GM21528 (cell line): ENCODE results near the gene FAAP100.
"Not testable (repeated sequence)": the region's sequence is repeated elsewhere in the genome, so short reads cannot be mapped to it uniquely, and the experiment has no call there.

ENCODE experiments used
- ATAC-seq: cut with Tn5 transposase; IDR thresholded peaks from one replicate; pipeline ENCODE4 v1.9.1; 2021; ENCODE audit warnings: mild to moderate bottlenecking, moderate library complexity; ENCODE audit not compliant: unreplicated experiment, low FRiP score

The FAAP100 gene, protein sequence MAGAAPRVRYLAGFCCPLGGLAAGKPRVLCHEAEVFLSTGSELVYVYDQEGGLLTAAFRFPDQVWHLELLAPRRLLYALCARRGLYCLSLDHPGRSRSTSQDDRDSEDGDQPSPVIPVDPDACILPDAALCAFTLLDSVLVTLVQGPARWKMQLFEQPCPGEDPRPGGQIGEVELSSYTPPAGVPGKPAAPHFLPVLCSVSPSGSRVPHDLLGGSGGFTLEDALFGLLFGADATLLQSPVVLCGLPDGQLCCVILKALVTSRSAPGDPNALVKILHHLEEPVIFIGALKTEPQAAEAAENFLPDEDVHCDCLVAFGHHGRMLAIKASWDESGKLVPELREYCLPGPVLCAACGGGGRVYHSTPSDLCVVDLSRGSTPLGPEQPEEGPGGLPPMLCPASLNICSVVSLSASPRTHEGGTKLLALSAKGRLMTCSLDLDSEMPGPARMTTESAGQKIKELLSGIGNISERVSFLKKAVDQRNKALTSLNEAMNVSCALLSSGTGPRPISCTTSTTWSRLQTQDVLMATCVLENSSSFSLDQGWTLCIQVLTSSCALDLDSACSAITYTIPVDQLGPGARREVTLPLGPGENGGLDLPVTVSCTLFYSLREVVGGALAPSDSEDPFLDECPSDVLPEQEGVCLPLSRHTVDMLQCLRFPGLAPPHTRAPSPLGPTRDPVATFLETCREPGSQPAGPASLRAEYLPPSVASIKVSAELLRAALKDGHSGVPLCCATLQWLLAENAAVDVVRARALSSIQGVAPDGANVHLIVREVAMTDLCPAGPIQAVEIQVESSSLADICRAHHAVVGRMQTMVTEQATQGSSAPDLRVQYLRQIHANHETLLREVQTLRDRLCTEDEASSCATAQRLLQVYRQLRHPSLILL

DNA sequence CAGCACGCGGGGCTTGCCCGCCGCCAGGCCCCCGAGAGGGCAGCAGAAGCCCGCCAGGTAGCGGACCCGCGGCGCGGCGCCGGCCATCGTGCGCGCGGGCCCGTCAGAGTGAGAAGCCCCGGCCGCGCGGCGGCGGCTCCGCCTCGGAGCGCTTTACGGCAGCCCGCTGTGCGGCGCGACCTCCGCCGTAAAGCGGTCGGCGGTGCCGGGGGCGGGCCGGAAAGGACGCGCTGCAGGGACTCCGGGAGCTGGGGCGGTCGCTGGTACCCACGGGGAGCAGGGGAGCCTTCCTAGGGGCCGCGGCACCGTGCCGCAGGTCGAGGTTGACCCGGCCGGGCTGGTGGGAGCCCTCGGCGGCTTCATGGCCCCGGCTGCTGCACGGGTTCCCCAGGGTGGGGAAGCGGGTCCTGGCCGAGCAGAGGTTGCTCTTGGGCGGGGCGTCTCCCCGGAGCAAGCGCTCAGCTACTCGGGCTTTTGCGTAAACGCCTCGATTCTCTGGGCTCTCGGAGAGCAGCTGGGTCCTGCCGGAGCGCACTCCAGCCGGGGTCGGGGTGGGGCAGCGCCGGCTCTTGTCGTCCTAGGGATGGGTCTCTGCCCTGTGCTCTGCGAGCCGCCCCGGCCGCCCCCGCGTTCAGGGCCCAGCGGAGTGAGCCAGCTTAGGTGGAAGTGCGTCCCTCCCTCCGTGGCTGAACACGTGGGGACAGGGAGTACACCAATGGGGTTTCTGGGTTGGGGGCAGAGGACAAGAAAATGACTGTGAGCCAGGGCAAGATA, at the start of gene FAAP100:
Gene FAAP100 (minus strand): TSS at position 110 of the 774 bp plus-strand sequence. CDS start 23 bp downstream, at position 87.
- peak; percentile 55 for ATAC-seq

DNA sequence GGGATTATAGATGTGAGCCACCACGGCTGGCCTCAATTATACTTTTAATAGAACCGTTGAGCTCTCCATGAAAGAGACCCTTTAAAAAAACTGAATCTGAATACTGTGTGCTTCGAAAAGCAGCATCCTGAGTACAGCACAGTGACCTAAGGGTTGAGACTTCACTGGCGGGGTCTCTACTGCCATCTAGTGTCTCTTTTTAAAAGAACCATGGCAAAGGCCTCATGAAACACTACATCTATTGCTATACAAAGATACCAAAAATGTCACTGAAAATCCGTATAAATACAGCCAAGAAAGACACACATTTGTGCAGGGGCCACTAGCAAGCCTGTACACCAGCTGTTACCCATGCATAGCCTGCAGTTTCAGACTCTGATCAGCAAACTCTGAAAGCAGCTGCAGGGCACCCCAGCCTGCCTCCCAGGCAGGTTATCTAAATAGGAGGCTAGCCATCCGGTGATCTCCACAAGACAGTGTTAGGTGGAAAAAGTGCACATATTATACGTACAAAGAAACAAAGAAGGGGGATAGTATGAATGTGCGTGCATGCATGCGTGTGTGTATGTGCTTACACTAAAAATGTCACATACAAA, 49.5 kb upstream of the FAAP100 start:
- no peak for ATAC-seq

DNA sequence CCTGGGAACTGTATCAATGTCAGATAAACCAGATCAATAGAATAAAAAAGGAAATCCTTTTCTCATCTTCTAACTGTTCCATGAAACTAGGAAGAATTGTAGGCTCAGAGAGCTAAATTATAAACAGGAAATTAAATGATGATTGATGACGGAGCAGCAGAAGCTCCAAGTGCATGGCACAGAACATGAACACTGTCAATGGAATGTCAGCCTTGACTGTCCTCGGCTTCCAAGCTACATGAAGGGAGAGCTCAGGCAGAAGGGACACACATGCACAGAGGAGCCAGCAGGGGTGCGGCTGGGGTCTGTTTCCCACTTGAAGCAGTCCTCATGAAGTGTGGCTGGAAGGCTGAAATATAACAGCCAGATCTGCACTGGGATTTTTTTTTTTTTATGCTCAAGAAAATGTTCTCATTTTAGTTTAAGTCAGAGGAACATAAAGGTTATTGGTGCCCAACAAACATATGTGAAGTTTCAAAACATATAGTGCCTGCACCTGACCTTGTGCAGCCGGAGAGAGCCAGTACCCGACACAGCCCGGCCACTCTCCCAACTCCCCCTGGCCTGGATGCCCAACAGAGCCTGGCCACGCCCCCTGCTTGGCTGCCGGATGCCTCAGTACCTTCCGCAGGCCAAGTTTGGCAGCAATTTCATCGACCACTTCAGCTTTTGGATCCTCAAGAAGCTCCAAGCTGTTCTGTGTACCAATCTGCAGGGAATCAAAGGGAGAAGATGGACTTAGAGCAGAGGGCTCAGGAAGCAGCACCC, 47.8 kb upstream of the FAAP100 start:
- no peak for ATAC-seq

DNA sequence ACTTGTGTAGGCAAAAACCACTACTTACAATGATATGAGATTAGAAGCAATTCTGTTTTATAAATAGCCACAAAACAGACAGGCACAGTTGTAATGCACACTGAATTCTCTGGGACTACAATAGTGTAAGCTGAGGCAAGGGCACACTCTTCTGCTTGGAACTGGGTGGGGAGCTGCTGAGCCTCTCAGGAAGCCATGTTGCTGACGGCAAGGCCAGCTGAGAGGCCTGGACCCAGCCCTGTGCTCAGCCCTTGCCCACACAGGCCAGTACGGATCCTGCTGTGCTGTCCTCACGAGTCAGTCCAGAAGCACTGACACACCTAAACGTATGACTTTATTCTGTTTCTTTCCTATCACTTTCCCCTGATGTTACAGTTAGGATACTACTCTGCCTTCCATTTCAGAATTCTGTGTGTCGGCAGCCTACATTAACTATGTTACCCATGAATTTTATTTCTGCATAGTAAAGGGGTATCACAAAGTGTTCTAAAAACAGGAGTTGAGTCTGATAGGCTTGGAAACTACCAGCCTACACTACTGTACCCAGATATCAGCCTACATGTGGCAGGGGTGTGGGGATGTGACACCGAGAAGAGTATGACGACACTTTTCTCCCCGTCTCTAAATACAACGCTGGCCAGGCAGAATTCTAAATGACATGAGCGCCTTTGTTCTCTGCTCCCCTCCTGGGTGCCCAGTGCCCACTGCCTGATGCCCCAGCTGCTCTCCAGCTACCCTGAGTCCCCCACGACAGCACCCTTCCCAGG, 41.1 kb upstream of the FAAP100 start:
- no peak for ATAC-seq

DNA sequence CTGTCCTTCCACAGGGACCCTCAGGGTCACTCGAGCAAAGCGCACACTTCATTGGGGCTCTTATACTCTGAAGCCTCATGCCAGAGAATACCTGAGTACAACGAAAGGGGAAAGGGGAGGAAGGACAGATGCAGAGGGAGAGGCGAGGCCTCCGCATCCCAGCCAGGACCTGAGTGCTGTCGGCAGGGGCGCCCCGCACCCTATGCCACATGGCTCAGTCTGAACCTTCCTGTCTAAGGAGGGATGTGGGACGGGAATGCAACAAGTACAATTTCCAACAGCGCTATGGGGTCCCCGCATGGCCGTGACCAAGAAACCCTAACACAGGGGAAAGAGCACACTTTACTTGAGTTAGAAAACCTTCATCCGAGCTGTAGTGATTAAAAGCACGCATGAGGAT, 39.8 kb upstream of the FAAP100 start:
- no peak for ATAC-seq

DNA sequence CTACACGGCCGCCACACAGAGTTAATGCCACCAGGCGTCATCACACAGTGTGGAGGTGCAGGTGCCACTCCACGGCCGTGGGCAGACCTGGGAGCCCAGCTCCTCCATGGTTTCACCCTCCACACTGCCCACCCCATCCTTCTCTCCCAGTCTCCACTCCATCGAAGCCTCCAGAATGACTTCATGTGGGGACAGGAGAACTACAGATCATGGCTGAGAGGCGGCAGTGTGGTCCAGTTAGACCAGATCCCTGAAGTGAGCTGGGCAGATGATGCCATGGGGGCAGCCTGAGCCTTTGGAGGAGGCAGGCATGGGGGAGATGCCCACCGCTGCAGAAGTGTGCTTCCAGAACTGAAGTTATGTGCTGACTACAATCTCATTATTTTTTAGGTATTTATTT, 38.0 kb upstream of the FAAP100 start:
- ATAC-seq: no peak

DNA sequence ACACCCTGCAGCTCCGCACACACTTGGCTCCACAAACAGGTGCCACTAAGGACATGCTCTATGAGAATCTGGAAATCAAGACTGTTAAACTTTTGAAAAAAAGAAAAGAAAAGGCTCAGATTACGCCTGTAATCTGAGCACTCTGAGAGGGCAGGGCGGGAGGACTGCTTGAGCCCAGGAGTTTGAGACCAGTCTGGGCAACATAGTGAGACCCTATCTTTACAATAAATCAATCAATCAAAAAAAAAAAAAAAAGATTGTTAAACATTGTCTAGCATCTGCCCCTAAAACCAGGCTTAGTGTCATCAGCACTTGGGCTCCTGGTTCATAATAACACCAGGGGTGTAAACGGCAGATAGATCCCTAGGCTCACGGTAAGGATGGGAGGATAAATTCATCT, 37.5 kb upstream of the FAAP100 start:
- no peak for ATAC-seq

DNA sequence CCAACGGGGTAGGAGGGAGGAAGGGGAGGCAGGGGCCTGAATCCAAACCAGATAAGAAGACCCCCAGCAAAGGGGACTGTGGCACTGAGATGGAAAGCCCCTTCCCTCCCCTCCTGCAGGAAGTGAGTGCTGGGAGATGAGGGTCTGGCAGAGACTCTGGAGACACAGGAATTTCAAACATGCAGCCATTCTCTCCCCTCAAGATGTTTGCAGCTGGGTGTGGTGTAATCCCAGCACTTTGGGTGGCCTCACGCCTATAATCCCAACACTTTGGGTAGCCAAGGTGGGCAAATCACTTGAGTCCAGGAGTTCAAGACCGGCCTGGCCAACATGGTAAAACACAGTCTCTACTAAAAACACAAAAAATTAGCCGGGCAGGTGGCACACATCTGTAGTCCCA, 33.9 kb upstream of the FAAP100 start:
- ATAC-seq: no peak

DNA sequence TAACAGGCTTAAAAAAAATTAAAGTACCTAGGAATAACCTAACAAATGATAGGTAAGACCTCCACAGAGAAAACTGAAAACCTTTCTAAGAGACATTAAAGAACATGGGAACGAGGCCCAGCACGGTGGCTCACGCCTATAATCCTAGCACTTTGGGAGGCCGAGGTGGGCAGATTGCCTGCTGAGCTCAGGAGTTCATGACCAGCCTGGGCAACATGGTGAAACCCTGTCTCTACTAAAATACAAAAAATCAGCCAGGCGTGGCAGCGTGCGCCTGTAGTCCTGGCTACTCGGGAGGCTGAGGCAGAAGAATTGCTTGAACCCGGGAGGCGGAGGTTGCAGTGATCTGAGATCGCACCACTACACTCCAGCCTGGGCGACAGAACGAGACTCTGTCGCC, 32.6 kb upstream of the FAAP100 start:
- not testable (repeated sequence) for ATAC-seq

DNA sequence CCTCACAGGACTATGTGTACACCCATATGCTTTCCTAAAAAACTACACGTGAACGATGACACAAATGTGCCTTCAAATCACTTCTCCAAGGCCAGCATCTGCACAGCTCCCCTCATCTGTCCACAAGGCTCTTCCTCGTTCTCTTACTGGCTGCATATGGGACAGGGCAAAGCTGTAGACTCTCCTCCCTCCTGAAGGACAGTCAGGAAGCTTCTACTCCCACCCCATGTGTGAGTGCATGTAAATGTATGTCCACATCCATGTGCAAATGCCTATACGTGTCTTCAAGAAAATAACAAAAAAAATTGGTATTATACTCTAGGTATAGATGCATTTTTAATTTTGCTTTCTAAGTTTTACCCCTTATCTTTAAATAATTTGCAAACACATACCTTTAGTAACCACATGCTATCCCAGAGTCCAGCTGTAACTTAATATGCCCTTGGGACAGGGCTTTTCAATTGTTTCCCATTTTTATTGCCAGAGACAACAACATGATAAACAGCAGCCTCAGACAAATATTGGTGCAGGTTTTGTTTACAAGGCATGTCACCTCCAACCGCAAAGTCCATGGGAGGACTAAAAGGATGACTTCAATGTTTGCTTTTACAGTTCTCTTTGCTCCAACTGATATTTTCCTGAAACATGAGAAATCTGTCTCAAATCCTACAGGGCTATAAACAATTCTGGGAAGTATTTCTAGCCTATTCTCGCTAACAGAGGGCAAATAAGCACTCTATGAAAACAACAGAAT, 31.6 kb upstream of the FAAP100 start:
- ATAC-seq: no peak

DNA sequence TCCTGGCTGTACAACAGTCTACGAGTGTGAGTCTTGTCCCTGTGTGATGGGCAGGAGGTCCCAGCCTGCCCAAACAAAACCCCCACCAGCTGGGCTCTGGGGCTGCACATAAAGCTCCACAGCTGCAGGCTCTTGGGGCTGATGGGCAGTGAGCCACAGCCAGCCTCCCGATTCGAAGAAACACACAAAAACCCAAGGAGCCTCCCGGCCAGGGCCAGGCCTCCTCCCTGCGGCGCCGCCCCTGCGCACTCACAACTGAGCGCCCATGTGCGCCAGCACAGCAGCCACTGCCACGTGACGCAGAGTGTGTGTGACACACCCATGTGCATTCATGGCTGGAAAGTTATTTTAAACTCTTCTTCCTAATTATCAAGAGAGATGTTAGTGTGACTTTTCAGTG, 30.6 kb upstream of the FAAP100 start:
- ATAC-seq: no peak

DNA sequence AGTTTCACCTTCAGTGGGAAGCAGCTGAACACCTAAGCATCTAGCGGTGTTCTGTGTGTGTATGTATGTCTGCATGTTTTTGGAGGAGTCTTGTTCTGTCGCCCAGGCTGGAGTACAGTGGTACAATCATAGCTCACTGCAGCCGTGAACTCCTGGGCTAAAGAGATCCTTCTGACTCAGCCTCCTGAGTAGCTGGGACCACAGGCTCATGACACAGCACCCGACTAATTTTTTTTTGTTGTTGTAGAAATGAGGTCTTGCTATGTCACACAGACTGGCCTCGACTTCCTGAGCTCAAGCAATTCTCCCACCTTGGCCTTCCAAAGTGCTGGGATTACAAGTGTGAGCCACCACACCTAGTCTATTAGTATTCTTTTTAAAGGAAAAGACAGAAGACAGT, 30.2 kb upstream of the FAAP100 start:
- ATAC-seq: no peak

DNA sequence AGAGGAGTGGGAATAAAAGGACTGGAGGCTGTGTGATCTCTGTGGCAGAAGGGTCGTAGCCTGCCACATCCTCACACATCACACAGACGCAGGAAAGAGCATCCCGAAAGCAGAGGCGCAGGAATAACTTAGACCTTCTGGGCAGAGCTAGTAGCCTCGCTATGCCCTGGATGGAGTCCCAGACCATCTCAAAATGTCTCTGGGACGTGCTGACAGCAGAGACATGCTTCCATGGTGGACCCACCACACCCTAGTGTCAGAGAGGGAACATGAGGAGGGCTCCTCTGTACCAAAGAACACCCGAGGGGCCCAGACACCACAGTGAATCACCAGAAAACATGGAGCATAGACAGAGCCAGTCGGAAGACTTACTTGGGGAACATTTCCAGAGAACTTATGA, 29.6 kb upstream of the FAAP100 start:
- no peak for ATAC-seq

DNA sequence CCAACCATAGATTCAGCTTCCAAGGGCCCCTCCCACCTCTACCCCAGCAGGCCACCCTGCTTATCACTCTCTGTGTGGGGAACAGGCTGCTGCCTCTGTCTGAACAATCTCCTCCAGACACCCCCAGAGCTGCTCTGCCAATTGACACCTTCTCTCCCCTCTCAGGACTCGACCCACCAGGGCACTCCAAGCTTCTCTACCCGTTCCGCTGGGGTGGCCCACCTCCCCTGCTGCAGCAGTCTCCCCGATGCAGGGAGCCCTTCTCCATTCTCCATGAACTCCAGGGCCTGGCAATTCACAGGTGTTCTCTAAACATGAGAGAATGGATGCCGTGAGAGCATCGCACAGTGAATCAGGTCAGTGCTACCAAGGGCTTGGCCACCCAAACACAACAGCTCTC, 28.3 kb upstream of the FAAP100 start:
- ATAC-seq: no peak

DNA sequence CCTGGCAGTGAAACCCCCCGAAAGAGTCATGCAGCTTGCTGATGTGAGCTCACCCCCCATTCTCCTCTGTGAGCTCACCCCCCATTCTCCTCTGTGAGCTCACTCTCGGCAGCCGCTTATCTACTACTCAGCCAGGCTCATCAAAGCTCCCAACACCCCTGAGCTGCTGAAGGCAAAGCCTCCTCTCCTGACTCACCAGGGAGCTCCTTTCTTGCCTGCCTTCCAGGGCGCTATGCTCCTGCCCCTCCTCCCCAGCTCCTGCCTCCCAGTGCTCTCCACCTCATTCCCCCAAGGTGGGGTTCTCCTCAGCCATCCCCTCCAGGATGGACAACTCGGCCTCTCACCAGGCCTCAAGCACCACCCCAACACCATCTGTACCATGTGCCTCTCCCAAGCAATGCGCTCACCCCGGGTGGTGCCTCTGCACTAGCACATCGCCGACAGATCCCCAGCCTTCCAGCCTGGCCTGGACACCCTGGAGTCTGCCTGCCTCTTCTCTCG, 27.7 kb upstream of the FAAP100 start:
- ATAC-seq: no peak

DNA sequence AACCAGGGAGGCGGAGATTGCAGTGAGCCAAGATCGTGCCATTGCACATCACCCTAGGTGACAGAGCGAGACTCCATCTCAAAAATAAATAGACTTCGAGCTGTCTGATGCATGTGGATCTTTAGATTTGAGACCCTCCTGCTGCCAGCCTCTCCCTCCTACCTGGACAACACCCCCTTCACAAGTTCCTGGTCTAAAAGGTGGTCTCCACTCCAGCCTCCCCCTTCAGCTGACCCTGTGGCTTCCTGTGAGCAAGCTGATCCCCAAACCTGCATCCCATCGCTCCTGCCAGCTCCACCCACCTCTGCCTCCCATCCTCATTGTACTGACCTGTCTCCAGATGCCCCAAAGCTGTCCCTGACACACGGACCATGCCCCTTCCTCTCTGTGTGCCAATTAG, 27.1 kb upstream of the FAAP100 start:
- ATAC-seq: no peak

DNA sequence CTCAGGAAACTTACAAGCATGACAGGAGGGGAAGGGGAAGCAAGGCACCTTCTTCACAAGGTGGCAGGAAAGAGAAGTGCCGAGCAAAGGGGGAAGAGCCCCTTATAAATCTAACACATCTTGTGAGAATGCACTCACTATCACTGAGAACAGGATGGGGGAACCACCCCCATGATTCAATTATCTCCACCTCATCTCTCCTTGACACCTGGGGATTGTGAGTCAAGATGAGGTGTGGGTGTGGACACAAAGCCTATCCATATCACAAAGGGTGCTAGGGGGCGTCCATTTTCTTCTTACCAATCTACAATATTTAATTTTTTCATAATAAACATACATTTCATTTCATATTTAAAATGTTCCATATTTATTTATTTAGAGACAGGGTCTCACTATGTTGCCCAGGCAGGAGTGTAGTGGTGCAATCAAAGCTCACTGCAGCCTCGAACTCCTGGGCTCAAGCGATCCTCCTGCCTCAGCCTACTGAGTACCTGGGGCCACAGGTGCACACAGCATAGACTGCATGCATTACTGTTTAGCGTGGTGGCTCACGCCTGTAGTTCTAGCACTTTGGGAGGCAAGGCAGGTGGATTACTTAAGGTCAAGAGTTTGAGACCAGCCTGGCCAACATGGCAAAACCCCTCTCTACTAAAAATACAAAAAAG, 26.5 kb upstream of the FAAP100 start:
- ATAC-seq: no peak

DNA sequence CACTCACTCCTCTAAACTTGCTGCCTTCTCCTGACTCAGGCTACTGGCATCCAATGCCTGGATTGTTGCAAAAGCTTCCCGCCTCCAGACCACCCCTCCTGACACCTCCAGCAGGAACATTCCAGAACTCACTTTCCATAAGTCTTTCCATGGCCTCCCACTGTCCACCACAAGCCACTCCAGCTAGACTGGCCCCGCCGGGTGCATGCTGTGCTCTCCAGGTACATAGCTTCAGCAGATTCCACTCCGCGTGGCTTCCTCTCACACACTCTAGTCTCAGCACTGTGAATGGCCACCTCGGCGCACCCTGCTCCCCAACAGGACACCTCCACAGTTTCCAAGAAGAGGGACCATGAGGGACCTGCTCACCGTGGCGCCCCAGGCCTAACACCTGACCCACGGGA, 25.9 kb upstream of the FAAP100 start:
- no peak for ATAC-seq
